GM13976 (cell line): ENCODE measurements around the gene DIRAS1.

Source experiments
- DNase-seq: peaks from one replicate; pipeline ENCODE4 v3.0.0; 2012; ENCODE audit warnings: low spot score
- CTCF ChIP-seq: IDR thresholded peaks from 2 replicates; pipeline ENCODE4 v1.5.1; 2012; ENCODE audit warnings: borderline replicate concordance, mild to moderate bottlenecking; ENCODE audit not compliant: insufficient read depth; ENCODE audit errors: extremely low read depth, missing control alignments, control extremely low read depth
- in situ Hi-C: fragments of 300-500 bp; cut with MboI; formaldehyde crosslinking; loops from one replicate; pipeline ENCODE4 v1.12.0; 2022; ENCODE audit warnings: low sequenced_read_pairs, mixed read lengths, inconsistent platforms; ENCODE audit not compliant: unreplicated experiment

DIRAS1 gene

GRCh38 chr19:2722541-2723344, 1.6 kb upstream of the DIRAS1 start:
- TF ChIP-seq CTCF, result no peak
- in situ Hi-C loops, result no loop called here
- no peak for DNase-seq

- DNase-seq, result no peak
- in situ Hi-C loops, result no loop called here
- TF ChIP-seq CTCF, result no peak
Measured at GRCh38 chr19:2721570-2722540, 683 bp upstream of the DIRAS1 start.

GRCh38 chr19:2719920-2720776, 1.0 kb downstream of the DIRAS1 start:
- no peak for TF ChIP-seq CTCF
- no peak for DNase-seq
- in situ Hi-C loops, result no loop called here

GRCh38 chr19:2719232-2719735, 1.9 kb downstream of the DIRAS1 start:
- no peak for DNase-seq
- in situ Hi-C loops, result no loop called here
- no peak for TF ChIP-seq CTCF

GRCh38 chr19:2717638-2718541, 3.3 kb downstream of the DIRAS1 start:
- TF ChIP-seq CTCF, result no peak
- no peak for DNase-seq
- in situ Hi-C loops, result no loop called here
